UCSD-AML1 (cell line): ENCODE results near the gene NPTXR.
A peak's percentile ranks its signal among the peaks of the same experiment; 100 is the strongest.
"Not testable (repeated sequence)": the region's sequence is repeated elsewhere in the genome, so short reads cannot be mapped to it uniquely, and the experiment has no call there.

Experiments used
- DNase-seq: peaks from one replicate; lab custom pipeline; 2025; ENCODE audit not compliant: unreplicated experiment; lab: John Stamatoyannopoulos, UW

Gene NPTXR

GRCh38 chr22:38832005-38832978 is 11.5 kb downstream of the NPTXR start:
- no peak for DNase-seq

GRCh38 chr22:38831166-38831945 is 12.5 kb downstream of the NPTXR start:
- no peak for DNase-seq

GRCh38 chr22:38830845-38831108 is 13.1 kb downstream of the NPTXR start:
- no peak for DNase-seq

GRCh38 chr22:38830026-38830844 is 13.6 kb downstream of the NPTXR start:
- no peak for DNase-seq

GRCh38 chr22:38829485-38829884 is 14.3 kb downstream of the NPTXR start:
- DNase-seq: no peak

- no peak for DNase-seq
Measured at GRCh38 chr22:38828616-38829205, 15.1 kb downstream of the NPTXR start.

GRCh38 chr22:38828191-38828590 is 15.6 kb downstream of the NPTXR start:
- DNase-seq: no peak

GRCh38 chr22:38827510-38827909 is 16.3 kb downstream of the NPTXR start:
- no peak for DNase-seq

GRCh38 chr22:38826801-38827200 is 17.0 kb downstream of the NPTXR start:
- no peak for DNase-seq

GRCh38 chr22:38826386-38826785 is 17.4 kb downstream of the NPTXR start:
- DNase-seq: no peak

GRCh38 chr22:38824585-38824984 is 19.2 kb downstream of the NPTXR start:
- DNase-seq: peak; percentile 63

GRCh38 chr22:38823637-38824036 is 20.2 kb downstream of the NPTXR start:
- no peak for DNase-seq

- DNase-seq: no peak
Measured at GRCh38 chr22:38823076-38823475, 20.8 kb downstream of the NPTXR start.

GRCh38 chr22:38820020-38820419 is 23.8 kb downstream of the NPTXR start:
- no peak for DNase-seq

GRCh38 chr22:38819387-38819940 is 24.4 kb downstream of the NPTXR start:
- DNase-seq: no peak

- DNase-seq: no peak
Measured at GRCh38 chr22:38817196-38817595, 26.6 kb downstream of the NPTXR start.

GRCh38 chr22:38815842-38816241 is 28.0 kb downstream of the NPTXR start:
- DNase-seq: no peak

- DNase-seq: no peak
Measured at GRCh38 chr22:38811241-38811640, 32.6 kb downstream of the NPTXR start.

- not testable (repeated sequence) for DNase-seq
Measured at GRCh38 chr22:38805041-38805593, 38.7 kb downstream of the NPTXR start.

GRCh38 chr22:38802671-38803121 is 41.1 kb downstream of the NPTXR start:
- DNase-seq: no peak
